HG03280 (cell line): ENCODE data around the gene TPR.
"Not testable (repeated sequence)": the region's sequence is repeated elsewhere in the genome, so short reads cannot be mapped to it uniquely, and the experiment has no call there.

Source experiments
- ATAC-seq: cut with Tn5 transposase; IDR thresholded peaks from one replicate; pipeline ENCODE4 v1.9.1; 2021; ENCODE audit warnings: mild to moderate bottlenecking, moderate library complexity; ENCODE audit not compliant: unreplicated experiment

The TPR gene

GRCh38 chr1:186375152-186375928, at the start of gene TPR, which contains the start of gene ODR4:
Gene TPR (minus strand): TSS chr1:186375253. CDS start chr1:186375028, 225 bp downstream.
Gene ODR4 (plus strand): TSS chr1:186375838. CDS start chr1:186379786, 3,948 bp downstream.
- ATAC-seq: peak; percentile 88

GRCh38 chr1:186424539-186424938, 49.5 kb upstream of the TPR start:
- ATAC-seq: no peak

- no peak for ATAC-seq
Measured at GRCh38 chr1:186421446-186421845, 46.4 kb upstream of the TPR start.

- peak; percentile 97 for ATAC-seq
Measured at GRCh38 chr1:186420923-186421322, 45.9 kb upstream of the TPR start.

- no peak for ATAC-seq
Measured at GRCh38 chr1:186420311-186420710, 45.3 kb upstream of the TPR start.

GRCh38 chr1:186418503-186418902, 43.5 kb upstream of the TPR start:
- no peak for ATAC-seq

- no peak for ATAC-seq
Measured at GRCh38 chr1:186413319-186413718, 38.3 kb upstream of the TPR start.

- ATAC-seq: peak; percentile 77
Measured at GRCh38 chr1:186409091-186409490, 34.0 kb upstream of the TPR start.

- ATAC-seq: peak; percentile 40
Measured at GRCh38 chr1:186404454-186405051, 29.5 kb upstream of the TPR start.

- ATAC-seq: no peak
Measured at GRCh38 chr1:186403632-186404031, 28.6 kb upstream of the TPR start.

- ATAC-seq: not testable (repeated sequence)
Measured at GRCh38 chr1:186401446-186401845, 26.4 kb upstream of the TPR start.

- not testable (repeated sequence) for ATAC-seq
Measured at GRCh38 chr1:186392711-186393110, 17.7 kb upstream of the TPR start.

- no peak for ATAC-seq
Measured at GRCh38 chr1:186391841-186392240, 16.8 kb upstream of the TPR start.

- ATAC-seq: no peak
Measured at GRCh38 chr1:186390925-186391324, 15.9 kb upstream of the TPR start.

GRCh38 chr1:186386725-186387383, 11.8 kb upstream of the TPR start:
- no peak for ATAC-seq

- peak; percentile 1 for ATAC-seq
Measured at GRCh38 chr1:186375929-186376319, 871 bp upstream of the TPR start.

- peak; percentile 33 for ATAC-seq
Measured at GRCh38 chr1:186374303-186375151, 526 bp downstream of the TPR start.

GRCh38 chr1:186347837-186348691, 27.0 kb downstream of the TPR start:
- ATAC-seq: not testable (repeated sequence)

GRCh38 chr1:186340772-186341171, 34.3 kb downstream of the TPR start:
- no peak for ATAC-seq

GRCh38 chr1:186337554-186337953, 37.5 kb downstream of the TPR start:
- ATAC-seq: no peak
